ENCODE measurements around the gene ANK2.

The ANK2 gene

DNA sequence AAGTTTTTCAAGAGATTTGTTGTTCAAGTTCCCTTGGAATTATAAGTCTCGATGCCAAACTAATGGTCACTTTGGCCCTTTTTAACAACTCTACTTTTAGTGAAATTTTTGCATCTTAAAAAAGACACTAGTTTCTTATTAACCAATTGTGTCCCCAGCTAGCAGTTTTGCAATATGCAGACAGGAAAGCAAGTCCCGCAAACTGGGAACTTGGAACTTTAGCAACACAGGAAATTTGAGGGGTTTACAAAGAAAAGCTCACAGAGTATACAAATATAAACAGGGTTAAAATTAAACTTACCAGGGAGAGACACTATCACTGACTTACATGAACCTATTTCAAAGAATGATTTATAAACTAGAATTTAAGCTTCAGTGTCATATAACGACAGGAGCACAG is 137.9 kb downstream of the ANK2 start:
- TF ChIP-seq, protein P1, sequence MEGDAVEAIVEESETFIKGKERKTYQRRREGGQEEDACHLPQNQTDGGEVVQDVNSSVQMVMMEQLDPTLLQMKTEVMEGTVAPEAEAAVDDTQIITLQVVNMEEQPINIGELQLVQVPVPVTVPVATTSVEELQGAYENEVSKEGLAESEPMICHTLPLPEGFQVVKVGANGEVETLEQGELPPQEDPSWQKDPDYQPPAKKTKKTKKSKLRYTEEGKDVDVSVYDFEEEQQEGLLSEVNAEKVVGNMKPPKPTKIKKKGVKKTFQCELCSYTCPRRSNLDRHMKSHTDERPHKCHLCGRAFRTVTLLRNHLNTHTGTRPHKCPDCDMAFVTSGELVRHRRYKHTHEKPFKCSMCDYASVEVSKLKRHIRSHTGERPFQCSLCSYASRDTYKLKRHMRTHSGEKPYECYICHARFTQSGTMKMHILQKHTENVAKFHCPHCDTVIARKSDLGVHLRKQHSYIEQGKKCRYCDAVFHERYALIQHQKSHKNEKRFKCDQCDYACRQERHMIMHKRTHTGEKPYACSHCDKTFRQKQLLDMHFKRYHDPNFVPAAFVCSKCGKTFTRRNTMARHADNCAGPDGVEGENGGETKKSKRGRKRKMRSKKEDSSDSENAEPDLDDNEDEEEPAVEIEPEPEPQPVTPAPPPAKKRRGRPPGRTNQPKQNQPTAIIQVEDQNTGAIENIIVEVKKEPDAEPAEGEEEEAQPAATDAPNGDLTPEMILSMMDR (IDR thresholded peaks at IDR 0.05; ENCODE audit: insufficient read depth, low read length), result no peak
- TF ChIP-seq SPI1 (IDR thresholded peaks at IDR 0.05; ENCODE audit: borderline replicate concordance, low read depth) (no peak), GABPA (IDR thresholded peaks at IDR 0.05; ENCODE audit: low read depth) (no peak), POLR2AphosphoS5 (IDR thresholded peaks at IDR 0.05; ENCODE audit: low read depth) (no peak)
- TF ChIP-seq, protein P2, sequence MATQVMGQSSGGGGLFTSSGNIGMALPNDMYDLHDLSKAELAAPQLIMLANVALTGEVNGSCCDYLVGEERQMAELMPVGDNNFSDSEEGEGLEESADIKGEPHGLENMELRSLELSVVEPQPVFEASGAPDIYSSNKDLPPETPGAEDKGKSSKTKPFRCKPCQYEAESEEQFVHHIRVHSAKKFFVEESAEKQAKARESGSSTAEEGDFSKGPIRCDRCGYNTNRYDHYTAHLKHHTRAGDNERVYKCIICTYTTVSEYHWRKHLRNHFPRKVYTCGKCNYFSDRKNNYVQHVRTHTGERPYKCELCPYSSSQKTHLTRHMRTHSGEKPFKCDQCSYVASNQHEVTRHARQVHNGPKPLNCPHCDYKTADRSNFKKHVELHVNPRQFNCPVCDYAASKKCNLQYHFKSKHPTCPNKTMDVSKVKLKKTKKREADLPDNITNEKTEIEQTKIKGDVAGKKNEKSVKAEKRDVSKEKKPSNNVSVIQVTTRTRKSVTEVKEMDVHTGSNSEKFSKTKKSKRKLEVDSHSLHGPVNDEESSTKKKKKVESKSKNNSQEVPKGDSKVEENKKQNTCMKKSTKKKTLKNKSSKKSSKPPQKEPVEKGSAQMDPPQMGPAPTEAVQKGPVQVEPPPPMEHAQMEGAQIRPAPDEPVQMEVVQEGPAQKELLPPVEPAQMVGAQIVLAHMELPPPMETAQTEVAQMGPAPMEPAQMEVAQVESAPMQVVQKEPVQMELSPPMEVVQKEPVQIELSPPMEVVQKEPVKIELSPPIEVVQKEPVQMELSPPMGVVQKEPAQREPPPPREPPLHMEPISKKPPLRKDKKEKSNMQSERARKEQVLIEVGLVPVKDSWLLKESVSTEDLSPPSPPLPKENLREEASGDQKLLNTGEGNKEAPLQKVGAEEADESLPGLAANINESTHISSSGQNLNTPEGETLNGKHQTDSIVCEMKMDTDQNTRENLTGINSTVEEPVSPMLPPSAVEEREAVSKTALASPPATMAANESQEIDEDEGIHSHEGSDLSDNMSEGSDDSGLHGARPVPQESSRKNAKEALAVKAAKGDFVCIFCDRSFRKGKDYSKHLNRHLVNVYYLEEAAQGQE (IDR thresholded peaks at IDR 0.05; ENCODE audit: insufficient replicate concordance, low read depth), result no peak
- Histone ChIP-seq H3K27ac (replicated peaks) (no peak overlapping the region), H3K4me3 (replicated peaks; ENCODE audit: insufficient read depth, low read length) (no peak overlapping the region), H3K27me3 (ENCODE audit: insufficient read depth, poor library complexity, severe bottlenecking) (no peaks in the 10 kb centered on the region)
- DNase-seq (ENCODE audit: low read depth in 1 of 2, low spot score in 1 of 2), result no peak

DNA sequence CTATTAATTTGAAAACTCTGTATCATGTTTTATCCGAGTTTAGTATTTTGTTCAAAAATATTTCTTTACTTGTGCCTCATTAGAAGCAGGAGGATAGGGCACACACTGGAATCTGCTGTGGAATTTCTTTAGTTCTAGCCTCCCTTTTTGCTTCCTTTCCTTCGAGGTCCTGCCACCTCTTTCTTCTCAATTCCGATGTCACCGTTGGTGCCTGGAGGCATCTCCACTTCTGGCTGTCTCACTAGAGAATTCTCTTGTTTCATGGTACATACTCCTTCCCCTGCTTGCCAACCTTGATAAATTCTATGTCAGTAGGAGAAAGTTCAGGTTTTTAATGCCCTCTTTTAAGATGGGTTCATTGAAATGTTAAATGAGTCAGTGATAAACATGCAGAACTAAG is 140.1 kb downstream of the ANK2 start:
- no peak for DNase-seq (ENCODE audit: low read depth in 1 of 2, low spot score in 1 of 2)
- H3K27ac ChIP-seq (replicated peaks), result no peak overlapping the region
- TF ChIP-seq SPI1 (IDR thresholded peaks at IDR 0.05; ENCODE audit: borderline replicate concordance, low read depth), result no peak
- TF ChIP-seq GABPA (IDR thresholded peaks at IDR 0.05; ENCODE audit: low read depth), result no peak
- TF ChIP-seq, protein P1 (IDR thresholded peaks at IDR 0.05; ENCODE audit: insufficient read depth, low read length), result no peak
- TF ChIP-seq POLR2AphosphoS5 (IDR thresholded peaks at IDR 0.05; ENCODE audit: low read depth), result no peak
- TF ChIP-seq, protein P2 (IDR thresholded peaks at IDR 0.05; ENCODE audit: insufficient replicate concordance, low read depth), result no peak
- H3K4me3 ChIP-seq (replicated peaks; ENCODE audit: insufficient read depth, low read length), result no peak overlapping the region
- no peaks in the 10 kb centered on the region for H3K27me3 ChIP-seq (ENCODE audit: insufficient read depth, poor library complexity, severe bottlenecking)

DNA sequence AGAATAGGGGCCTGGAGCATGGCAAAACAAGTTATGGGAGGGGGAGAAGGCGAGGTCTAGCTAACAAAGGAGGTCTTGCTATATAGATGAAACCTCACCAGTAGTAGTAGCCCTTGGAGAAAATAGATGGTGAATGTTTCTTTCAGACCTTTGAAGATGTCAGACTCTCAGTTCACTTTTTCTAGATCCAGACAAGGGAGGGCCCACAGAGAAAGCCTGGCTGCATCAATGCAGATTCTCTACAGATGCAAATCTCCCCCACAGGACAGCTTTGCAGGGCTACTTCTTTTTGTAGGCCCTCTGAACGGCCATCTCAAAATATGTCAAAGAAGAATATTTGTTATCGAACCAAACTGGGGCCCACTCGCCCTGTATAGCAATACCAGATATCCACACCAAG is 159.7 kb downstream of the ANK2 start:
- no peak overlapping the region for H3K27ac ChIP-seq (replicated peaks)
- TF ChIP-seq SPI1 (IDR thresholded peaks at IDR 0.05; ENCODE audit: borderline replicate concordance, low read depth) (no peak), GABPA (IDR thresholded peaks at IDR 0.05; ENCODE audit: low read depth) (no peak), POLR2AphosphoS5 (IDR thresholded peaks at IDR 0.05; ENCODE audit: low read depth) (no peak)
- TF ChIP-seq, protein P1 (IDR thresholded peaks at IDR 0.05; ENCODE audit: insufficient read depth, low read length), result no peak
- TF ChIP-seq, protein P2 (IDR thresholded peaks at IDR 0.05; ENCODE audit: insufficient replicate concordance, low read depth), result no peak

More for the DNA sequence above, 159.7 kb downstream of the ANK2 start:
- H3K4me3 ChIP-seq (replicated peaks; ENCODE audit: insufficient read depth, low read length), result no peak overlapping the region
- no peaks in the 10 kb centered on the region for H3K27me3 ChIP-seq (ENCODE audit: insufficient read depth, poor library complexity, severe bottlenecking)
- no peak for DNase-seq (ENCODE audit: low read depth in 1 of 2, low spot score in 1 of 2)
